ENCODE measurements around the gene PIAS3. TPM values are rescaled to one million over a fixed set of nuclear protein-coding genes. Genes with fewer than 3 reads are reported as not detected.

The PIAS3 gene
- polyA plus RNA-seq, 3 donors = 7.2 to 25.9 (median 8.8) TPM

- no peaks in the 10 kb centered on the region for H3K9me3 ChIP-seq (replicated peaks in 1 of 2; ENCODE audit: control insufficient read depth in 1 of 2, insufficient read depth in 1 of 2, low read length in 2 of 2)
- H3K27ac ChIP-seq (ENCODE audit: low read depth in 1 of 2, low read length in 2 of 2) = no peak overlapping the region
- peaks cover 0 to 1% (median 0%) of the 10 kb centered on the region in 7 donors for H3K9me3 Mint-ChIP-seq
- peaks cover 0 to 28% of the 10 kb centered on the region in 2 donors for H3K36me3 ChIP-seq (replicated peaks in 1 of 2; ENCODE audit: control insufficient read depth in 1 of 2, insufficient read depth in 2 of 2, low read length in 2 of 2)
- no peak overlapping the region for H3K9ac ChIP-seq (ENCODE audit: insufficient read depth, low read length, poor library complexity, severe bottlenecking)
- H3K27me3 ChIP-seq (ENCODE audit: control insufficient read depth in 2 of 2, insufficient read depth in 2 of 2, low read length in 2 of 2) = no peaks in the 10 kb centered on the region
- no peak overlapping the region for H2AFZ ChIP-seq (ENCODE audit: insufficient read depth, low read depth, low read length, poor library complexity, severe bottlenecking)
- intact Hi-C loops (cut with micrococcal nuclease) = loop anchor here in 1 of 2 donors (10.0 kb wide), 1 partner anchor 97 kb away; the partner anchor contains the start of genes ANKRD34A and POLR3GL
- H3K36me3 Mint-ChIP-seq = peaks cover 6 to 20% of the 10 kb centered on the region in 2 donors
- no peak overlapping the region for H3K4me2 ChIP-seq (replicated peaks; ENCODE audit: extremely low read depth, low read length, poor library complexity, severe bottlenecking)
- peaks cover 4 to 11% (median 5%) of the 10 kb centered on the region in 3 donors for H3K27me3 Mint-ChIP-seq (ENCODE audit: low read depth in 3 of 3)
- TF ChIP-seq CTCF (IDR thresholded peaks at IDR 0.05) = no peak
- WGBS (ENCODE audit: insufficient coverage) = 100% methylated on average over 2 of the region's 4 CpGs
- no peaks in the 10 kb centered on the region for H3K79me2 ChIP-seq (ENCODE audit: insufficient read depth, low read length)
- peaks cover 17 to 23% of the 10 kb centered on the region in 2 donors for H3K4me1 ChIP-seq (ENCODE audit: control insufficient read depth in 1 of 2, insufficient read depth in 2 of 2, low read length in 2 of 2)
- no peak overlapping the region for H3K27ac Mint-ChIP-seq
- no peak for DNase-seq
- peaks cover 19% of the 10 kb centered on the region for H3K4me1 Mint-ChIP-seq
- no peak overlapping the region for H3K4me3 ChIP-seq (replicated peaks in 1 of 3; ENCODE audit: low read depth in 2 of 3, low read length in 3 of 3)
- H3K4me3 Mint-ChIP-seq = no peak overlapping the region
- H4K20me1 ChIP-seq (ENCODE audit: insufficient read depth, low read length) = no peaks in the 10 kb centered on the region
Measured at GRCh38 chr1:145868232-145868631, 9.4 kb upstream of the PIAS3 start.

- Histone ChIP-seq H3K9me3 (replicated peaks in 1 of 2; ENCODE audit: control insufficient read depth in 1 of 2, insufficient read depth in 1 of 2, low read length in 2 of 2) (no peaks in the 10 kb centered on the region), H3K79me2 (ENCODE audit: insufficient read depth, low read length) (no peaks in the 10 kb centered on the region), H3K4me1 (ENCODE audit: control insufficient read depth in 1 of 2, insufficient read depth in 2 of 2, low read length in 2 of 2) (peaks cover 6 to 8% of the 10 kb centered on the region in 2 donors), H3K36me3 (replicated peaks in 1 of 2; ENCODE audit: control insufficient read depth in 1 of 2, insufficient read depth in 2 of 2, low read length in 2 of 2) (peaks cover 0 to 28% of the 10 kb centered on the region in 2 donors), H2AFZ (ENCODE audit: insufficient read depth, low read depth, low read length, poor library complexity, severe bottlenecking) (no peak overlapping the region), H3K9ac (ENCODE audit: insufficient read depth, low read length, poor library complexity, severe bottlenecking) (no peak overlapping the region), H3K4me3 (replicated peaks in 1 of 3; ENCODE audit: low read depth in 2 of 3, low read length in 3 of 3) (no peak overlapping the region), H3K27me3 (ENCODE audit: control insufficient read depth in 2 of 2, insufficient read depth in 2 of 2, low read length in 2 of 2) (no peaks in the 10 kb centered on the region), H3K27ac (ENCODE audit: low read depth in 1 of 2, low read length in 2 of 2) (no peak overlapping the region), H3K4me2 (replicated peaks; ENCODE audit: extremely low read depth, low read length, poor library complexity, severe bottlenecking) (no peak overlapping the region), H4K20me1 (ENCODE audit: insufficient read depth, low read length) (no peaks in the 10 kb centered on the region)
- intact Hi-C loops (cut with micrococcal nuclease) = loop anchor here in 1 of 2 donors (10.0 kb wide), 1 partner anchor 101 kb away; the partner anchor contains the start of genes ANKRD34A and POLR3GL
- Mint-ChIP-seq H3K27ac (no peak overlapping the region), H3K4me3 (no peak overlapping the region), H3K36me3 (peaks cover 4 to 20% of the 10 kb centered on the region in 2 donors), H3K9me3 (peaks cover 0 to 1% (median 0%) of the 10 kb centered on the region in 7 donors), H3K27me3 (ENCODE audit: low read depth in 3 of 3) (peaks cover 2 to 8% (median 2%) of the 10 kb centered on the region in 3 donors), H3K4me1 (peaks cover 8% of the 10 kb centered on the region)
- no peak for TF ChIP-seq CTCF (IDR thresholded peaks at IDR 0.05)
- WGBS (ENCODE audit: insufficient coverage) = 95% methylated on average over 4 of the region's 5 CpGs
- DNase-seq = no peak
Measured at GRCh38 chr1:145863282-145864018, 4.6 kb upstream of the PIAS3 start.

All from CD14-positive monocyte (primary cell).